Lung (tissue), 12 donors: ENCODE measurements around the gene BEST1. TPM values are rescaled to one million over a fixed set of nuclear protein-coding genes. Genes with fewer than 3 reads are reported as not detected.

Experiments used
- ATAC-seq: fragments of 200-7000 bp; cut with Tn5 transposase; one replicate; pipeline ENCODE4 v1.9.1; 2020; ENCODE audit warnings: moderate number of reproducible peaks; ENCODE audit not compliant: insufficient read depth, low FRiP score
- DNase-seq, 3 donors: peaks; one replicate each; pipeline ENCODE4 v3.0.0-alpha.2; 2013 to 2017
- H3K27ac ChIP-seq, 2 donors: one replicate each; pipeline ENCODE4 v1.5.1; 2013; ENCODE audit warnings: mild to moderate bottlenecking in 2 of 2, moderate library complexity in 2 of 2, control low read depth in 1 of 2, inconsistent platforms in 1 of 2, low read depth in 1 of 2, low read length in 1 of 2
- H3K27me3 ChIP-seq, 3 donors: one replicate each; pipeline ENCODE4 v1.5.1; 2013; ENCODE audit warnings: low read length in 2 of 3; ENCODE audit not compliant: control insufficient read depth in 3 of 3, insufficient read depth in 3 of 3
- H3K36me3 ChIP-seq, 4 donors: one replicate each; pipeline ENCODE4 v1.5.1; 2013; ENCODE audit warnings: low read length in 4 of 4, mild to moderate bottlenecking in 1 of 4, moderate library complexity in 1 of 4; ENCODE audit not compliant: control insufficient read depth in 4 of 4, insufficient read depth in 4 of 4
- H3K4me1 ChIP-seq, 5 donors: one replicate each; pipeline ENCODE4 v1.5.1; 2013; ENCODE audit warnings: low read length in 5 of 5, mild to moderate bottlenecking in 2 of 5, moderate library complexity in 1 of 5; ENCODE audit not compliant: control insufficient read depth in 5 of 5, insufficient read depth in 5 of 5
- H3K4me3 ChIP-seq: one replicate; pipeline ENCODE4 v1.5.1; 2013; ENCODE audit warnings: mild to moderate bottlenecking, control low read depth, moderate library complexity
- H3K9ac ChIP-seq, 2 donors: one replicate each; pipeline ENCODE4 v1.5.1; 2013; ENCODE audit warnings: low read length in 2 of 2, control low read depth in 1 of 2; ENCODE audit not compliant: insufficient read depth in 1 of 2
- H3K9me3 ChIP-seq, 4 donors: one replicate each; pipeline ENCODE4 v1.5.1; 2013; ENCODE audit warnings: low read length in 3 of 4, mild to moderate bottlenecking in 1 of 4, moderate library complexity in 1 of 4; ENCODE audit not compliant: control insufficient read depth in 4 of 4, insufficient read depth in 3 of 4
- CTCF ChIP-seq: IDR thresholded peaks from 2 replicates; pipeline ENCODE4 v1.5.1; 2012; ENCODE audit warnings: mild to moderate bottlenecking; ENCODE audit errors: control extremely low read depth, extremely low read depth
- WGBS, 2 donors: extraction: QIAGEN DNeasy Blood & Tissue Kit; methylation state at CpG; one replicate each; pipeline ENCODE4 v1.1.7; 2013; 5-methylcytosine and 5-hydroxymethylcytosine counted together
- polyA plus RNA-seq, 2 donors: library from polyadenylated mRNA; stranded (reverse); fragments of 200-250 nt; gene quantifications; one replicate each; pipeline ENCODE4 v1.2.1, GENCODE V29; 2013
- total RNA-seq, 2 donors: library from RNA; depleted of rRNA in 1 of 2; stranded (reverse); fragments of >200 nt in 1 of 2; gene quantifications; one replicate each; pipeline ENCODE4 v1.2.1, GENCODE V29; 2014 to 2021
- donor health status: control.
- donor health status: control.
- donor health status: Bipolar disorder and iron deficiency.
- donor health status: healthy.
- donor health status: DM: yes; HTN: yes; CAD: no.

Gene BEST1
- total and polyA plus RNA-seq, 4 donors: 4.9 to 27.3 (median 11.3) TPM

GRCh38 chr11:61905801-61906521 lies 44.2 kb upstream of the BEST1 start:
- ATAC-seq (no peak), DNase-seq (no peak)
- Histone ChIP-seq H3K27ac (no peak overlapping the region), H3K4me1 (peaks cover 0 to 26% (median 13%) of the 10 kb centered on the region in 5 donors), H3K9me3 (no peaks in the 10 kb centered on the region), H3K27me3 (no peaks in the 10 kb centered on the region), H3K9ac (no peak overlapping the region), H3K36me3 (peaks cover 0 to 9% (median 4%) of the 10 kb centered on the region in 4 donors), H3K4me3 (no peak overlapping the region)
- WGBS, 2 donors: 90 to 94% methylated on average over 14 of the region's 14 CpGs
- TF ChIP-seq CTCF: no peak

- Histone ChIP-seq H3K27me3 (no peaks in the 10 kb centered on the region), H3K9me3 (no peaks in the 10 kb centered on the region), H3K4me1 (peaks cover 0 to 31% (median 17%) of the 10 kb centered on the region in 5 donors), H3K9ac (no peak overlapping the region), H3K36me3 (peaks cover 0 to 9% (median 4%) of the 10 kb centered on the region in 4 donors), H3K27ac (no peak overlapping the region), H3K4me3 (no peak overlapping the region)
- WGBS, 2 donors: 89 to 91% methylated on average over 14 of the region's 14 CpGs
- no peak for TF ChIP-seq CTCF
- DNase-seq (no peak), ATAC-seq (no peak)
Observed at GRCh38 chr11:61906522-61906909, 43.6 kb upstream of the BEST1 start.

DNA sequence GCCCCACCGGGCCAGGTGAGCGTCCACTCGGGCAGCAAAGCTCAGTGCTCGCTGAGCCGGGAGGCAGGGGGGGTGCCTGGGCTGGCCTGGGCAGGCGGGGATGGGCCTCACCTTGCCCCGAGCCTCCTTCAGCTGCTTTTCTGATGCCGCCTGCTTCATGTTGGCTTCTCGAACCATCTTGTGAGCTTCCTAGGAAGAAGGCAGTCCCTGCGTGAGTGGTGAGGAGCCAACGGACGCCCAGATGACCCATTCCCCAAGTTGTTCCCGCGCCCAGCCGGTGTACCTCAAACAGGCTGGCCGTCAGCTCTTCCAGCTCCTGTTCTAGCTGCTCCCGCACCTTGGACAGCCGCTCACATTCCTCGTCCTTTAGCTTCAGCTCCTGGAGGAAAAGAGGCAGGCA lies 42.9 kb upstream of the BEST1 start:
- H3K9ac ChIP-seq: no peak overlapping the region
- WGBS, 2 donors: 93 to 95% methylated on average over 19 of the region's 19 CpGs

More for the DNA sequence above, 42.9 kb upstream of the BEST1 start:
- ATAC-seq (no peak), DNase-seq (no peak)
- no peak overlapping the region for H3K27ac ChIP-seq
- peaks cover 0 to 9% (median 4%) of the 10 kb centered on the region in 4 donors for H3K36me3 ChIP-seq
- H3K4me3 ChIP-seq: no peak overlapping the region
- no peaks in the 10 kb centered on the region for H3K27me3 ChIP-seq
- no peak for TF ChIP-seq CTCF
- no peaks in the 10 kb centered on the region for H3K9me3 ChIP-seq
- H3K4me1 ChIP-seq: peaks cover 0 to 36% (median 17%) of the 10 kb centered on the region in 5 donors
